Measurements from ENCODE around the gene DCBLD1. TPM values are rescaled to one million over a fixed set of nuclear protein-coding genes. Genes with fewer than 3 reads are reported as not detected.

The DCBLD1 gene
- total and polyA plus RNA-seq, 4 donors: 10.0 to 38.1 (median 13.0) TPM

DNA sequence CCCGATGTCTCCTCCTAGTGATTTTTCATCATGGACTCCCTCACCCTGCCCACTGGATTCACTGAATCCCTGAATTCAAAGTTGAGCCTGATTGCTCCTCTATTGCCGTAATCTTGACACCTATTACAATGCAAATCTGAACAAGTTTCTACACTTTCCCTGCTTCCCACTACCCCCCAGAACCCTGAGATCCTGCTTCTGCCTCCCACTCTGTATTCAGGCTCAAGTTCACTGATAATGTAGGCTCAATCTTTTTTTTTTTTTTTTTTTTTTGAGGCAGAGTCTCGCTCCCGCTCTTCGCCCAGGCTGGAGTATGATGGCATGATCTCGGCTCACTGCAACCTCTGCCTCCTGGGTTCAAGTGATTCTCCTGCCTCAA, 3.6 kb upstream of the DCBLD1 start:
- peaks cover 0 to 6% (median 0%) of the 10 kb centered on the region in 3 donors for H3K27me3 ChIP-seq (ENCODE audit: control insufficient read depth in 3 of 3, insufficient read depth in 3 of 3, low read length in 2 of 3)
- no peaks in the 10 kb centered on the region for H3K36me3 ChIP-seq (ENCODE audit: control insufficient read depth in 4 of 4, insufficient read depth in 4 of 4, low read length in 4 of 4)
- DNase-seq: no peak
- 96 to 97% methylated on average over 6 of the region's 6 CpGs for WGBS, 2 donors
- H3K4me1 ChIP-seq (ENCODE audit: control insufficient read depth in 5 of 5, insufficient read depth in 5 of 5, low read length in 5 of 5): peaks cover 0 to 9% (median under 1%) of the 10 kb centered on the region in 5 donors
- TF ChIP-seq, protein P1, sequence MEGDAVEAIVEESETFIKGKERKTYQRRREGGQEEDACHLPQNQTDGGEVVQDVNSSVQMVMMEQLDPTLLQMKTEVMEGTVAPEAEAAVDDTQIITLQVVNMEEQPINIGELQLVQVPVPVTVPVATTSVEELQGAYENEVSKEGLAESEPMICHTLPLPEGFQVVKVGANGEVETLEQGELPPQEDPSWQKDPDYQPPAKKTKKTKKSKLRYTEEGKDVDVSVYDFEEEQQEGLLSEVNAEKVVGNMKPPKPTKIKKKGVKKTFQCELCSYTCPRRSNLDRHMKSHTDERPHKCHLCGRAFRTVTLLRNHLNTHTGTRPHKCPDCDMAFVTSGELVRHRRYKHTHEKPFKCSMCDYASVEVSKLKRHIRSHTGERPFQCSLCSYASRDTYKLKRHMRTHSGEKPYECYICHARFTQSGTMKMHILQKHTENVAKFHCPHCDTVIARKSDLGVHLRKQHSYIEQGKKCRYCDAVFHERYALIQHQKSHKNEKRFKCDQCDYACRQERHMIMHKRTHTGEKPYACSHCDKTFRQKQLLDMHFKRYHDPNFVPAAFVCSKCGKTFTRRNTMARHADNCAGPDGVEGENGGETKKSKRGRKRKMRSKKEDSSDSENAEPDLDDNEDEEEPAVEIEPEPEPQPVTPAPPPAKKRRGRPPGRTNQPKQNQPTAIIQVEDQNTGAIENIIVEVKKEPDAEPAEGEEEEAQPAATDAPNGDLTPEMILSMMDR (IDR thresholded peaks at IDR 0.05; ENCODE audit: control extremely low read depth, extremely low read depth): no peak
- no peak overlapping the region for H3K9ac ChIP-seq (ENCODE audit: insufficient read depth in 1 of 2, low read length in 2 of 2)
- no peaks in the 10 kb centered on the region for H3K9me3 ChIP-seq (ENCODE audit: control insufficient read depth in 4 of 4, insufficient read depth in 3 of 4, low read length in 3 of 4)
- ATAC-seq (ENCODE audit: insufficient read depth, low FRiP score): no peak
- no peak overlapping the region for H3K27ac ChIP-seq (ENCODE audit: low read depth in 1 of 2, low read length in 1 of 2)
- H3K4me3 ChIP-seq: no peak overlapping the region

DNA sequence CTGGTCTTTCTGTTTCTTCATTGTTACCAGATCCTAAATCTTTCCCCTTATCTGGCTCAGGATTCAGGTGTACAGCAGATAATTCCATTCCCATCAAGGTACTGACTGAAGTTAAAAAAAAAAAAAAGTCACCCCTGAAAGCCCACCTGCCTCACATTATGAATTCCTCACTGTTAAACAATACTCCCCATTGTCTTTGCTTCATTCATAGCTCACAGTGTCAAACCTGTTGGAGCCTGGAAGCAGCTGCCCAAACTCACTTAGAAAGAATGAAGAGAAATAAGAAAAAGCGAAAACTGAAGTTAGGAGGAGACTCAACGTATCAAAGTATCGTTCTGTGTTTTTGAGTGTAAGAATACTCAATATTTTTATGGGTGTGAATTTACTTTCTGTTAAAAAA, 1.8 kb upstream of the DCBLD1 start:
- H3K9me3 ChIP-seq (ENCODE audit: control insufficient read depth in 4 of 4, insufficient read depth in 3 of 4, low read length in 3 of 4): no peaks in the 10 kb centered on the region
- WGBS, 2 donors: 93 to 95% methylated on average over 3 of the region's 3 CpGs
- DNase-seq: no peak
- TF ChIP-seq, protein P1 (IDR thresholded peaks at IDR 0.05; ENCODE audit: control extremely low read depth, extremely low read depth): no peak
- no peak overlapping the region for H3K4me3 ChIP-seq
- no peak overlapping the region for H3K27ac ChIP-seq (ENCODE audit: low read depth in 1 of 2, low read length in 1 of 2)
- H3K9ac ChIP-seq (ENCODE audit: insufficient read depth in 1 of 2, low read length in 2 of 2): no peak overlapping the region
- H3K36me3 ChIP-seq (ENCODE audit: control insufficient read depth in 4 of 4, insufficient read depth in 4 of 4, low read length in 4 of 4): peaks cover 0 to 2% (median 0%) of the 10 kb centered on the region in 4 donors
- no peak for ATAC-seq (ENCODE audit: insufficient read depth, low FRiP score)
- peaks cover 0 to 25% (median 4%) of the 10 kb centered on the region in 5 donors for H3K4me1 ChIP-seq (ENCODE audit: control insufficient read depth in 5 of 5, insufficient read depth in 5 of 5, low read length in 5 of 5)
- peaks cover 0 to 11% (median 3%) of the 10 kb centered on the region in 3 donors for H3K27me3 ChIP-seq (ENCODE audit: control insufficient read depth in 3 of 3, insufficient read depth in 3 of 3, low read length in 2 of 3)

- Histone ChIP-seq H3K9me3 (ENCODE audit: control insufficient read depth in 4 of 4, insufficient read depth in 3 of 4, low read length in 3 of 4) (no peaks in the 10 kb centered on the region), H3K36me3 (ENCODE audit: control insufficient read depth in 4 of 4, insufficient read depth in 4 of 4, low read length in 4 of 4) (peaks cover 0 to 2% (median 0%) of the 10 kb centered on the region in 4 donors), H3K4me1 (ENCODE audit: control insufficient read depth in 5 of 5, insufficient read depth in 5 of 5, low read length in 5 of 5) (peaks cover 0 to 29% (median 4%) of the 10 kb centered on the region in 5 donors), H3K4me3 (no peak overlapping the region), H3K27ac (ENCODE audit: low read depth in 1 of 2, low read length in 1 of 2) (peak overlapping the region in 1 of 2 donors; percentile 19), H3K9ac (ENCODE audit: insufficient read depth in 1 of 2, low read length in 2 of 2) (no peak overlapping the region), H3K27me3 (ENCODE audit: control insufficient read depth in 3 of 3, insufficient read depth in 3 of 3, low read length in 2 of 3) (peaks cover 0 to 12% (median 3%) of the 10 kb centered on the region in 3 donors)
- WGBS, 2 donors: 17 to 35% methylated on average over 22 of the region's 22 CpGs
- TF ChIP-seq, protein P1 (IDR thresholded peaks at IDR 0.05; ENCODE audit: control extremely low read depth, extremely low read depth): no peak
- DNase-seq (no peak), ATAC-seq (ENCODE audit: insufficient read depth, low FRiP score) (no peak)
These were observed 1.1 kb upstream of the DCBLD1 start for GRCh38 chr6:117481278-117481925.

All from lung (tissue), 12 donors.